ENCODE data around the gene DAP. TPM values are rescaled to one million over a fixed set of nuclear protein-coding genes. Genes with fewer than 3 reads are reported as not detected.

Gene DAP
- total RNA-seq, 4 donors from 2014 or later, result 2.4 to 11.7 (median 3.6) TPM

- no peak overlapping the region for H3K4me3 ChIP-seq
- intact Hi-C loops (cut with DNase I; ENCODE audit: low total_unique reads), result loop anchor here (10.0 kb wide), 1 partner anchor 1325 kb away; no protein-coding TSS in a partner anchor
- TF ChIP-seq, protein P1, sequence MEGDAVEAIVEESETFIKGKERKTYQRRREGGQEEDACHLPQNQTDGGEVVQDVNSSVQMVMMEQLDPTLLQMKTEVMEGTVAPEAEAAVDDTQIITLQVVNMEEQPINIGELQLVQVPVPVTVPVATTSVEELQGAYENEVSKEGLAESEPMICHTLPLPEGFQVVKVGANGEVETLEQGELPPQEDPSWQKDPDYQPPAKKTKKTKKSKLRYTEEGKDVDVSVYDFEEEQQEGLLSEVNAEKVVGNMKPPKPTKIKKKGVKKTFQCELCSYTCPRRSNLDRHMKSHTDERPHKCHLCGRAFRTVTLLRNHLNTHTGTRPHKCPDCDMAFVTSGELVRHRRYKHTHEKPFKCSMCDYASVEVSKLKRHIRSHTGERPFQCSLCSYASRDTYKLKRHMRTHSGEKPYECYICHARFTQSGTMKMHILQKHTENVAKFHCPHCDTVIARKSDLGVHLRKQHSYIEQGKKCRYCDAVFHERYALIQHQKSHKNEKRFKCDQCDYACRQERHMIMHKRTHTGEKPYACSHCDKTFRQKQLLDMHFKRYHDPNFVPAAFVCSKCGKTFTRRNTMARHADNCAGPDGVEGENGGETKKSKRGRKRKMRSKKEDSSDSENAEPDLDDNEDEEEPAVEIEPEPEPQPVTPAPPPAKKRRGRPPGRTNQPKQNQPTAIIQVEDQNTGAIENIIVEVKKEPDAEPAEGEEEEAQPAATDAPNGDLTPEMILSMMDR (IDR thresholded peaks at IDR 0.05 in 4 of 5, conservative IDR thresholded peaks at IDR 0.05 in 1 of 5), result no peak
- no peak for TF ChIP-seq POLR2A (IDR thresholded peaks at IDR 0.05)
- no peak for DNase-seq
- H3K9me3 ChIP-seq, result no peaks in the 10 kb centered on the region
- ATAC-seq, result no peak
- H3K4me1 ChIP-seq, result peaks cover 0 to 5% of the 10 kb centered on the region in 2 donors
- H3K27me3 ChIP-seq, result no peaks in the 10 kb centered on the region
- no peak overlapping the region for H3K27ac ChIP-seq
- in situ Hi-C loops (cut with MboI; ENCODE audit: low sequenced_read_pairs in 4 of 4), result no loop called here
- no peaks in the 10 kb centered on the region for H3K36me3 ChIP-seq
Measured at GRCh38 chr5:10699281-10699874, 61.7 kb downstream of the DAP start.

GRCh38 chr5:10695759-10696543, 65.1 kb downstream of the DAP start:
- H3K27ac ChIP-seq, result no peak overlapping the region
- in situ Hi-C loops (cut with MboI; ENCODE audit: low sequenced_read_pairs in 4 of 4) (no loop called here), intact Hi-C loops (cut with DNase I; ENCODE audit: low total_unique reads) (loop anchor here (10.0 kb wide), 1 partner anchor 1329 kb away; no protein-coding TSS in a partner anchor)
- TF ChIP-seq, protein P1 (IDR thresholded peaks at IDR 0.05 in 4 of 5, conservative IDR thresholded peaks at IDR 0.05 in 1 of 5), result no peak
- no peak for TF ChIP-seq POLR2A (IDR thresholded peaks at IDR 0.05)
- no peaks in the 10 kb centered on the region for H3K36me3 ChIP-seq
- ATAC-seq (no peak), DNase-seq (no peak)
- no peaks in the 10 kb centered on the region for H3K27me3 ChIP-seq
- peaks cover 0 to 5% of the 10 kb centered on the region in 2 donors for H3K4me1 ChIP-seq
- no peaks in the 10 kb centered on the region for H3K9me3 ChIP-seq
- H3K4me3 ChIP-seq, result no peak overlapping the region

DNA sequence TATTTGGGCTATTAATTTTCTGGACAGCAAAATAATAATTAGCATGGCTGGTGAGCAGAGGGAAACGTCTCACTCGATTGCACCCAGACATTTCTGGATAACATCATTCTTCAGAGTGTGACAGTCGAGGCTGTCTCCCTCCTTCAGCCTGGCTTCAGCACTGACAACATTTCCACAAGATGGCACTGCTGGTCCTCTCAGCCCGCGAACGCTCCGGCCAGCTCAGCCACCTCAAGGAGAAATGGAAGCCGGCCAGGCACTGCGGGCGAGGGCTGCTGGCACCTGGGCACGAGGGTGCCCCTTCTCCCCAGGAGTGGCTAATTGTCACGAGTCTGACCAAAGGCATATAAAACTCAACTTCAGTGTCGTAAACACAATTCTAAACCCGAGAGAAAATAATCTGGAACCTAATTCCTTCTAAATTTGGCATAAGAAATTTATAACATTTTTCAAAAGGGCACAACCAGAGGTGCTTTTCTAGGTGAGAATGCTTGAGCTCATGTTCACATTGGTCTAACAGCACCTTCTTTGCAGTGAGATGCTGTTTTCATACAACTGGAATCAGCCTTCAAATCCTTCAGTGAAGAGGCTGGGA, 65.9 kb downstream of the DAP start:
- ATAC-seq, result peak; percentile 50 to 69

More for the DNA sequence above, 65.9 kb downstream of the DAP start:
- intact Hi-C loops (cut with DNase I; ENCODE audit: low total_unique reads) (loop anchor here (10.0 kb wide), 1 partner anchor 1330 kb away; no protein-coding TSS in a partner anchor), in situ Hi-C loops (cut with MboI; ENCODE audit: low sequenced_read_pairs in 4 of 4) (no loop called here)
- no peak for TF ChIP-seq POLR2A (IDR thresholded peaks at IDR 0.05)
- TF ChIP-seq, protein P1 (IDR thresholded peaks at IDR 0.05 in 4 of 5, conservative IDR thresholded peaks at IDR 0.05 in 1 of 5), result peak; percentile 16 to 72 (median 45)
- H3K27me3 ChIP-seq, result no peaks in the 10 kb centered on the region
- peak; percentile 23 to 42 for DNase-seq
- no peaks in the 10 kb centered on the region for H3K36me3 ChIP-seq
- no peak overlapping the region for H3K4me3 ChIP-seq
- no peak overlapping the region for H3K27ac ChIP-seq
- H3K9me3 ChIP-seq, result no peaks in the 10 kb centered on the region
- peaks cover 0 to 5% of the 10 kb centered on the region in 2 donors for H3K4me1 ChIP-seq
